ENCODE data around the gene IWS1.
"Not testable (repeated sequence)": the region's sequence is repeated elsewhere in the genome, so short reads cannot be mapped to it uniquely, and the experiment has no call there.

IWS1 gene

GRCh38 chr2:127456960-127457359 is 69.3 kb downstream of the IWS1 start:
- no peak for DNase-seq (ENCODE audit: low read depth)
- no peak for TF ChIP-seq CTCF (conservative IDR thresholded peaks at IDR 0.05; ENCODE audit: low read depth, low read length)
- no peak overlapping the region for H3K4me3 ChIP-seq (ENCODE audit: low read depth, low read length)

GRCh38 chr2:127455566-127456493 is 70.5 kb downstream of the IWS1 start:
- TF ChIP-seq CTCF (conservative IDR thresholded peaks at IDR 0.05; ENCODE audit: low read depth, low read length): no peak
- DNase-seq (ENCODE audit: low read depth): no peak
- H3K4me3 ChIP-seq (ENCODE audit: low read depth, low read length): no peak overlapping the region

- no peak overlapping the region for H3K4me3 ChIP-seq (ENCODE audit: low read depth, low read length)
These were observed 71.4 kb downstream of the IWS1 start for GRCh38 chr2:127454595-127455565.

GRCh38 chr2:127453392-127454171 is 72.7 kb downstream of the IWS1 start:
- peak; percentile 25 for DNase-seq (ENCODE audit: low read depth)
- TF ChIP-seq CTCF (conservative IDR thresholded peaks at IDR 0.05; ENCODE audit: low read depth, low read length): peak; percentile 47
- no peak overlapping the region for H3K4me3 ChIP-seq (ENCODE audit: low read depth, low read length)

More at GRCh38 chr2:127454595-127455565, 71.4 kb downstream of the IWS1 start:
- TF ChIP-seq CTCF (conservative IDR thresholded peaks at IDR 0.05; ENCODE audit: low read depth, low read length): no peak
- no peak for DNase-seq (ENCODE audit: low read depth)

GRCh38 chr2:127453013-127453391 is 73.3 kb downstream of the IWS1 start:
- no peak for DNase-seq (ENCODE audit: low read depth)
- no peak overlapping the region for H3K4me3 ChIP-seq (ENCODE audit: low read depth, low read length)
- no peak for TF ChIP-seq CTCF (conservative IDR thresholded peaks at IDR 0.05; ENCODE audit: low read depth, low read length)

- H3K4me3 ChIP-seq (ENCODE audit: low read depth, low read length): not testable (repeated sequence)
These were observed 73.9 kb downstream of the IWS1 start for GRCh38 chr2:127452423-127452822.

More at GRCh38 chr2:127452423-127452822, 73.9 kb downstream of the IWS1 start:
- not testable (repeated sequence) for DNase-seq (ENCODE audit: low read depth)
